GM19043 (cell line): ENCODE results near the gene EFNA5.

Experiments
- ATAC-seq: cut with Tn5 transposase; IDR thresholded peaks from one replicate; pipeline ENCODE4 v1.9.1; 2021; ENCODE audit warnings: low read depth; ENCODE audit not compliant: unreplicated experiment

Gene EFNA5

DNA sequence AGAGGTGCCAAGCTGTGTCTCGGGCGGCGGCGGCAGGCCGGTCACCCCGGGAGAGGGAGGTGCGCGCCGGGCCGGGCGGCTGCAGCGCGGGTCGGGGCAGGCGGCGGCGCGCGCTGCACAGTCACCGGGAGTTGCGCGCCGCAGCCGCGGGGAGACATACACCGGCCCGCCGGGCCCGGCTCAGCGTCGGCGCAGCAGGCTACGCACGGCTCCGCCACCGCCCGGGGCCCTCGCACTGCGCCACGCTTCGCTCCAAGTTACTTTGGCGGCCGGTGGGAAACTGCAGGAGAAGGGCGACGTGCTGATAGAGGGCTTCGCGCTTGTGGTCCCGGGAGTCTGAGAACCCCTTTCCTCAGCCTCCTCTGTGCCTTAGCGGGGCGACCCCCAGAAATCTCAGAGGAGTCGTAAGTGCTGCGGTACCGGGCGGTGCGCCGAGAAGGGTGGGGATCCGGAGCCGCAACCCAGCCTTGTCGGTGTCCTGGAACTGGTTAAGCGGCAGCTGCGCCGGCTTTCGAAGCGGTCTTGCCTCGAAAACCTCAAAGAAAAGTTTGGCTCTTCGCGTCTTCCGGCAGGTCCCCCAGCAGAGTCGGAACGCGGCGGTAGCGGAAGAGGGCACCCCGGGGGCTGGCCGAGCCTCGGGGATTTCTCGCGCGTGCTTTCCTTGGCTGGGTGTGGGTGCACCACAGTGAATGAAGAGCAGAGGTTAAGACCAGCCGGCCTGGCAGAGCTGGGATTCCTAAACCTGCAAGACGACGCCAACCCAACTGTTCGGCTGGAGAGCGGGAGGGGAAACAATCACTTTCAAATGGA lies at the start of gene EFNA5:
EFNA5 (minus strand) TSS at position 6 of the 810 bp plus-strand sequence.
- peak; percentile 33 for ATAC-seq

- no peak for ATAC-seq
Observed at GRCh38 chr5:107719034-107719606, 48.4 kb upstream of the EFNA5 start.

DNA sequence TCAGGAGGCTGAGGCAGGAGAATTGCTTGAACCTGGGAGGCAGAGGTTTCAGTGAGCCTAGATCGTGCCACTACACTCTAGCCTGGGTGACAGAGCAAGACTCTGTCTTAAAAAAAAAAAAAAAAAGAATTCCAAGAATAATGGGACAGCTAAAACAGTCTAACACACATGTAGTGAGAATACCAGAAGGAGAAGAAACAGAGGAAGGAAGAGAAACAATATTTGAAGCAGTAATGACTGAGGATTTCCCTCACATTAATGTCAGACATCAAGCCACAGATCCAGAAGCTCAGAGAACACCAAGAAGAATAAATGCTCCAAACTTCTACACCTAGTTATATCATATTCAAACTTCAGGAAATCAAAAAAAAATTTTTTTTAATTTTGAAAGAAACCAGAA lies 47.1 kb upstream of the EFNA5 start:
- ATAC-seq: no peak

DNA sequence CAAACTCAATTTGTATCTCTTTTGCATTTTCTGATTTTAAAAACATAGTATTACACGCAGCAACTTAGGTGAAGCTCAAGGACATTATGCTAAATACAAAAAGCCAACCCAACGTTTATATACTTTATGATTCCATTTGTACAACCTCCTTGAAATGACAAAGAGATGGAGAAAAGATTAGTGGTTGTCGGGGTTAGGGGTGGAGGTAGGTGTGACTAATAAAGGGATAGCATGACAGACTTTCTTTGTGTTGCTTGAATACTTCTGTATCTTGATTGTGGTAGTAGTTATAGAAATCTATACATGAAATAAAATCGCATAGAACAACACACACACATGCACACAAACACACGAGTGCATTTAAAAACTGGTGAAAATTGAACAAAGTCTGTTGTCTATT lies 42.5 kb upstream of the EFNA5 start:
- ATAC-seq: no peak

- no peak for ATAC-seq
Observed at GRCh38 chr5:107712359-107712870, 41.7 kb upstream of the EFNA5 start.

GRCh38 chr5:107705402-107706014 lies 34.8 kb upstream of the EFNA5 start:
- no peak for ATAC-seq

- ATAC-seq: no peak
Observed at GRCh38 chr5:107704681-107705401, 34.1 kb upstream of the EFNA5 start.

GRCh38 chr5:107700481-107700880 lies 29.7 kb upstream of the EFNA5 start:
- ATAC-seq: no peak

DNA sequence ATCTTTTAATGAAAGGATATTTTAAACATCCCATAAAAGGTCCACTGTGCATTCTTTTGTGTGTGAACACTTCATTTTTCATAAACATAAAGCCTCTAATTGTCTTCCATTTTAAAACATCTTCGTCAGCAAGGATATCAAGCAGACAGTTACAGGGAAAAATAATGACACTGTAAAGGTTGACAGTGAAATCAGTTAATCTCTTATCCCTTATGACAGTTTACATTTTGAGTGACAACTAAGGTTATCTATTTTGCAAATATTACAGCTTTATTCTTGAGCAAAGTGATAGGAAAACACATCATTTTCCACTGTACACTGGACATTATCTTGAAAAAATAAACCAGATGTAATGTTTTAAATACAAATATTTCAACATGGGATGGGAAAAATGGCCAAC lies 28.7 kb upstream of the EFNA5 start:
- no peak for ATAC-seq

DNA sequence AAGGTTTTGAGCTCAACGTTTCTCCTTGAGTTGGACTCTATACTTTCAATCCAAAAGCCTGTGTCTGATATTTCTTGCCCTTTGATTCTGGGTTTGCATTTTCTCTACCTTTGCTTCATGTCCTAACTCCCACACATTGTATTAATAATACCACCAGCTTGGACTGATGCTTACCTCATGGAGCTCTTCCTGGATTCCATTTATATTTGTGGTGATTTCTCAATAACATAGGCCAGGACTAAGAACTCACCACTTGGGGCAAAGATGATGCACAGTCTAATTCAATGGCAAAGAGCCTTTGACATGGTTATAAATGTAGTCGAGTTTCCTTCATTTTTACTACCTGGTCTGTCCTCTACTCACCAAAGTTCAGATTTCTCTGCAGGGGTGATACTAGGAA lies 27.5 kb upstream of the EFNA5 start:
- no peak for ATAC-seq

DNA sequence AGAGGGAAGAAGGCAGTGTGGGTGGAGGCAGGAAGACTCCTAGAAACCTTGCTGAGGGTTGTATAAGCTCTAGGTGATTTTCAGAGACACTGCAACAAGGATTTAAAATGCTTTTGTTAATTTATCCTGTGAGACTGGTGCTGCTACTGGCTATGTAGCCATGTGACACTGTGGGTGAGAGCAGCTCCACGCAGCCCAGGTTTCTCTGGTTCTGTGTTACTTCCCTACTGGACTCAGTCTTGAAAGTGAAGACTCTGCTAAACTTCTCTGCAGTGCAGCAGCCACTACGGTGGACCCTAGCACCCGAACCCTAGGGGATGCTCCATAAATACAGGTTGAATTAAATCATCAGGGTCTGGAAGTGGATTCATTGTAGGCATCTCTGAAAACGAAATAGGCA lies 25.8 kb upstream of the EFNA5 start:
- no peak for ATAC-seq

- no peak for ATAC-seq
Observed at GRCh38 chr5:107696080-107696479, 25.3 kb upstream of the EFNA5 start.

DNA sequence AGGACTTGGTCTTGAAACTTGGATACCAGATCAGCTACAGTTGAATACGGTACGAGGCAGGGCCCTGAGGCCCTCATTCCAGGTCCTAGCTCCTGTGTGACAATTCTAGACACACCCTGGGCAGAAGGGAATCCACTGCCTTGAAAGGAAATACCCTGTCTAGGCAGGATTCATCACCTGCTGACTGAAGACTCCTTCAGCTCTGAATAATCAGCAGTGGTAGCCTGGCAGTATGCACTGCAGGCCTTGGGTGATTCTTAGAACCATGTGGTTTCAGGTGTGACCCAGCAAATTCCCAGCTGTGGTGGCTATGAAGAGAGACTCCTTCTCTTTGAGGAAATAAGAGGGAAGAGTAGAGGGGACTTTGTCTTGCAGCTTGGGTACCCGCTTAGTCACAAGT lies 17.2 kb upstream of the EFNA5 start:
- no peak for ATAC-seq

DNA sequence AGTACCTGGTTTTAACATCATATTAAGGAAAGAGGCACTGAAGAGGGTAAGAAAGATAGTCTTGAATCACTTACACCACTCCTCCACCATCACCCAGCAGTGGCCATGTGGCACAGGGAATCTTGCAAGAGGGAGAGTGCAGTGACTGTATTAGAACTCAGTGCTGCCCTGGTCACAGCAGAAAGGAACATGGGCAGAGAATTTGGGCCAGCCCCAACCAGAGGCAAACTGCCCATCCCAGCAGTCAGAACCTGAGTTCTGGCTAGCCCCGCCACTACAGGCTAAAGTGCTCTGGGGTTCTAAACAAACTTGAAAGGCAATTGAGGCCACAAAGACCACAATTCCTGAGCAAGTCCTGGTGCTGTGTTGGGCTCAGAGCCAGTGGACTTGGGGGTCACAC lies 16.7 kb upstream of the EFNA5 start:
- no peak for ATAC-seq

- no peak for ATAC-seq
Observed at GRCh38 chr5:107682533-107682932, 11.8 kb upstream of the EFNA5 start.

DNA sequence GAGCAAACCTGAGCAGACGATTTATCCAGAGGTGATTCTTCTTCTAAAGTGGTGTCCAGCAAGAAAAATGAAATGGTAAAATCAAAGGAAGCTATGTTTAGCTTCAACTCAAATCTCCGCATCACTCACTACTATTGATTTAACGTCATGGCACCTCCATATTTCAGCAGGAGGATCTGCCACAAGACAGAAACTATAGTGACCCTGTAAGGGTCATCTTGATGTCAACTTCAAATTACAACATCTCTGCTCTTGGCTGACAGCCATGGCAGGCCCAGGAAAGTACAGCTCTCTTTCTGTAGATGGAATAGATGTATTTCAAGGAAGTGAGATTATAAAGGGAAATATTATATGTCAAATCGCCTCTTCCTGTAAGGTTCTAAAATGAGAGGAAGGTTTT lies 10.1 kb upstream of the EFNA5 start:
- ATAC-seq: no peak

- no peak for ATAC-seq
Observed at GRCh38 chr5:107680099-107680498, 9.4 kb upstream of the EFNA5 start.

DNA sequence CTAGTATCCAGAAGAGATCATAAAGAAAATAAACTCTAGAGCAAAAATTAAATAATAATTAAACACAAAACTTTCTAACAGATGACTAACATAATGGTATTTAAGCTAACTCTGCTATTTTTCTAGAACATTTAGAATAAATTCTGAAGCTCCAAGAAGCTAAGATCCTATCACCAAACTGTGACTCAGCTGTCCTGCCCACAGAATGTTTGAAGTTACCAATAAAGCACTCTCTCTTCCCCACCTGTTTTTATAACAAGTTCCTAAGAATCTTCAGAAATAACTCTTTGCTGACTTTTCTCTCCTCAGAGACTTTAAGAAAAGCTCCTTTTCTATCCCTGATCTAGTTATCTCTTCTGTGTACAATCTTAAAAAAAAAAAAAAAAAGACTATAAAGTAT lies 6.0 kb upstream of the EFNA5 start:
- no peak for ATAC-seq

GRCh38 chr5:107675201-107675600 lies 4.5 kb upstream of the EFNA5 start:
- ATAC-seq: no peak

- ATAC-seq: no peak
Observed at GRCh38 chr5:107674655-107675054, 3.9 kb upstream of the EFNA5 start.
